Measurements from ENCODE around the gene LEKR1.
A peak's percentile ranks its signal among the peaks of the same experiment; 100 is the strongest.
"Not testable (repeated sequence)": the region's sequence is repeated elsewhere in the genome, so short reads cannot be mapped to it uniquely, and the experiment has no call there.

LEKR1 gene

GRCh38 chr3:156797368-156797767, 28.8 kb upstream of the LEKR1 start:
- no peak for ATAC-seq

DNA sequence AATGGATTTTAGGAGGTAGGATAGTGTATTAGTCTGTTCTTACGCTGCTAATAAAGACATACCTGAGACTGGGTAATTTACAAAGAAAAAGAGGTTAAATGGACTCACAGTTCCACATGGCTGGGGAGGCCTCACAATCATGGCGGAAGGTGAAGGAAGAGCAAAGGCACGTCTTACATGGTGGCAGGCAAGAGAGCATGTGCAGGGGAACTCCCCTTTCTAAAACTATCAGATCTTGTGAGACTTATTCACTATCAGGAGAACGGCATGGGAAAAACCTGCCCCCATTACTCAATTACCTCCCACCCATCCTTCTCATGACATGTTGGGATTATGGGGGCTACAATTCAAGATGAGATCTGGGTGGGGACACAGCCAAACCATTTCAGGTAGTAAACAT, 25.9 kb upstream of the LEKR1 start:
- not testable (repeated sequence) for ATAC-seq, H3K27me3 Mint-ChIP-seq, H3K4me3 Mint-ChIP-seq, DNase-seq
- Mint-ChIP-seq H3K4me1 (peaks cover 13% of the 10 kb centered on the region), H3K9me3 (peaks cover 22 to 29% of the 10 kb centered on the region in 2 donors), H3K27ac (peak overlapping the region in 1 of 2 donors; percentile 1)

More at GRCh38 chr3:156797368-156797767, 28.8 kb upstream of the LEKR1 start:
- Mint-ChIP-seq H3K27ac (no peak overlapping the region), H3K27me3 (no peaks in the 10 kb centered on the region), H3K4me3 (no peak overlapping the region), H3K9me3 (peaks cover 16 to 19% of the 10 kb centered on the region in 2 donors), H3K4me1 (peaks cover 29% of the 10 kb centered on the region)
- no peak for DNase-seq

- Mint-ChIP-seq H3K27me3 (no peaks in the 10 kb centered on the region), H3K4me1 (peaks cover 6% of the 10 kb centered on the region), H3K27ac (no peak overlapping the region), H3K4me3 (no peak overlapping the region), H3K9me3 (peaks cover 22 to 29% of the 10 kb centered on the region in 2 donors)
- DNase-seq, result no peak
- no peak for ATAC-seq
Measured at GRCh38 chr3:156801746-156802145, 24.4 kb upstream of the LEKR1 start.

DNA sequence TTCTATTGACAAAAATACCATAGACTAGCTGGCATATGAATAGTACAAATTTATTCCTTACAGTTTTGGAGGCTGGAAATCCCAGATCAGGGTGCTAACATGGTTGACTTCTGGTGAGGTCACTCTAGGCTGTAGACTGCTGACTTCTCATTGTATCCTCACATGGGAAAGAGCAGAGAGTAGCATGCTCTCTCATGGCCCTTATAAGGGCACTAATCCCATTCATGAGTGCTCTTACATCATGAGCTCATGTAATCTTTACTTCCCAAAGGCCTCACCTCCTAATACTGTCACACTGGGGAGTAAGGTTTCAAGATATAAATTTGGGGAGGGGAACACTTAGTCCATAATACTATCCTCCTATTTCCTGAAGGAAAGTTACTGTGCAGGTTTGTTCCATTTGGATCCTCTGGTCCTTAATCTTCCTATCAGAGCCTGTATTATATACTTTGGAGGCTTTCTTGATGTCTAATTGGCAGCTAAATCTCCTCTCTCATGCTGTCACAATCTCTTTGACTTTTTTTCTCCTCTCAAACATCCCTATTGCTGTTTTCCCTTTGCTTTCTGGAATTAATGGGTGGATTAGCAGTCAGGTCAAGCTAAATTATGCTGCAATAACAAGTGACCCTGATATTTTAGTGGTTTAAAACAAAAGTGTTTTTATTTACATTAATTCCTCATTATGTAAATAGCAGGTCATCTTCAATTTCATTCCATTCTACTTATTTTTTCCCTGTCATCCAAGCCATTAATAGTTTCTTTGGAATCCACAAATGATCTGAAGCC, 23.1 kb upstream of the LEKR1 start:
- ATAC-seq, result no peak
- Mint-ChIP-seq H3K27ac (no peak overlapping the region), H3K4me1 (peaks cover 11% of the 10 kb centered on the region), H3K9me3 (peaks cover 28 to 29% of the 10 kb centered on the region in 2 donors), H3K4me3 (no peak overlapping the region), H3K27me3 (no peaks in the 10 kb centered on the region)
- DNase-seq, result no peak

- H3K4me1 Mint-ChIP-seq, result peaks cover 6% of the 10 kb centered on the region
- H3K27me3 Mint-ChIP-seq, result no peaks in the 10 kb centered on the region
- peak overlapping the region in 1 of 2 donors; percentile 8 for H3K27ac Mint-ChIP-seq
- no peak for ATAC-seq
- H3K9me3 Mint-ChIP-seq, result peaks cover 29 to 30% of the 10 kb centered on the region in 2 donors
- H3K4me3 Mint-ChIP-seq, result no peak overlapping the region
- DNase-seq, result no peak
Measured at GRCh38 chr3:156803952-156804741, 22.0 kb upstream of the LEKR1 start.

DNA sequence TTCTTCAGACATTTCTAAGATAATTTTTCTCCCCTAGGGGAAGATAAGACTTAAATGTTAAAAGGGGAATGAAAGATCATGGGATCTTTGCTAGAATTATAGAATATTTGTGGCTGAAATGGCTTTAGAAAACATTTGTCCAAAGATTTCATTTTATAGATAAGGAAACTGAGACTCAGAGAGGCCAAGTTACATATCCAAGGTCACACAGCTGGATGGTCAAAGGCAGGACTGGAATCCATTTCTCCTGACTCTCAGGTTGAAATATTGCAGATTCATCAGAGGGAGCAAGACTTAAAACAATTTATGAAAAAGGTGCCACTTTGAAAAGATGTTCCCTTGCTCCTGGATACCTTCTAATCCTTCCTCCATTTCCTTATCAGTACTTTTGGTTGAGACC, 19.5 kb upstream of the LEKR1 start:
- peaks cover 10% of the 10 kb centered on the region for H3K4me1 Mint-ChIP-seq
- no peak overlapping the region for H3K27ac Mint-ChIP-seq
- no peak for ATAC-seq
- no peak overlapping the region for H3K4me3 Mint-ChIP-seq
- H3K27me3 Mint-ChIP-seq, result no peaks in the 10 kb centered on the region
- no peak for DNase-seq
- H3K9me3 Mint-ChIP-seq, result peaks cover 11 to 22% of the 10 kb centered on the region in 2 donors

DNA sequence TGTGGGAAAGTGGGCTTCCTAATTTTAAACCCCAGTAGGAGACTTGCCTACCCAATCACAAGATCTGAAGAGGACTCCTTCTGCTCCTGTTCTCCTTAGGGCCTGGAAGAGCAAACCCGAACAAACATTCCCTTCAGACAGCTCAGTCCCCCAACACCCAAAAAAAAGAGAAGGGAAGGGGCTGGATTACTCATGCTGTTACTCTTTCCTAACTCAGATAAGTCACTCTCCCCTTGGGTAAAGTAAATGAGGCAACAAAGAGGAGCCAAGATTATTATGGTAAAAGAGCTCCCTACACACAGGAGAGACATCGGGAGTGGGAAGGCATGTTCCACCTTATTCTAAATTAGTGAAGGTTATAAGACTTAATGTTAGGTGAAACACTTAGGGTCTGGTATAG, 18.1 kb upstream of the LEKR1 start:
- DNase-seq, result no peak
- no peak overlapping the region for H3K27ac Mint-ChIP-seq
- no peak for ATAC-seq
- no peaks in the 10 kb centered on the region for H3K27me3 Mint-ChIP-seq
- peaks cover 11 to 22% of the 10 kb centered on the region in 2 donors for H3K9me3 Mint-ChIP-seq
- peaks cover 14% of the 10 kb centered on the region for H3K4me1 Mint-ChIP-seq
- no peak overlapping the region for H3K4me3 Mint-ChIP-seq

DNA sequence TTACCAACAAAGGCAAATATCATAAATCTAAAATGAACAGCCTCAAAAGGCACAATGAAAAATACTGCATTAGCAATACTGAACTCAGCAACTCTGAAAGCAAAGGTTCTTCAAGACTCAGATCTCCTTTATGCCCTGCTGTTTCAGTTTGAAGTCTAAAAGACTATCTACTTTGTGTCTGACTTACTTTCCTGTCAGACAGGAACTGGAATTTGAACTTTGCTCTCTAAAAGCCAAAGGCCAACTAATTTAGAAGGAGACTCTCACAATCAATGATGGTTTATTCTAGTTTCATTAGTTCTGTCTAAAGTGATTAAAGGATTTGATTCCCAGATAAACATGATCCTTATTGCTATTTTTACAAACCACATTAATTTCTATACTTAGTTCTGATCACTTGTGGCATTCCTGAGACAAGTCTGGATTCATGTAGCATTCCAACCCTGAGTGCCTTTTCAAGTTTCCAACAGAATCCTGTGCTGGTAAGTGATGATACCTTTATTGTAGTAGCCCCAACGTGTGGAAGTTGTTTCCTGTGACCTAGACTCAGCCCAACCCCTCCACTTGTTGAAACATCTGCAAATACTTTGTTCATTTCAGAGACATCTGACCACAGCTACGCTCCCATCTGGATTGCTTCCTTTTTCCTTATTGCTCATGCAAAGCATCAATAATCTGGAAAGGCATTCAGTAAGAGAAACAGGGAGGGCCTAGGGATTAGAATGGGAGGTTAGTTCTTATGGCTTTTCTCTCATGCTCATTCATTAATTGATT, 14.9 kb upstream of the LEKR1 start:
- peaks cover 0 to 16% of the 10 kb centered on the region in 2 donors for H3K9me3 Mint-ChIP-seq
- DNase-seq (no peak), ATAC-seq (no peak)
- H3K27ac Mint-ChIP-seq, result no peak overlapping the region
- H3K4me1 Mint-ChIP-seq, result peaks cover 30% of the 10 kb centered on the region
- no peak overlapping the region for H3K4me3 Mint-ChIP-seq
- H3K27me3 Mint-ChIP-seq, result no peaks in the 10 kb centered on the region

- H3K27ac Mint-ChIP-seq, result no peak overlapping the region
- no peaks in the 10 kb centered on the region for H3K27me3 Mint-ChIP-seq
- no peak overlapping the region for H3K4me3 Mint-ChIP-seq
- ATAC-seq, result no peak
- H3K9me3 Mint-ChIP-seq, result peaks cover 0 to 13% of the 10 kb centered on the region in 2 donors
- H3K4me1 Mint-ChIP-seq, result peaks cover 37% of the 10 kb centered on the region
- DNase-seq, result no peak
Measured at GRCh38 chr3:156812521-156813335, 13.4 kb upstream of the LEKR1 start.

- ATAC-seq (no peak), DNase-seq (no peak)
- Mint-ChIP-seq H3K9me3 (peaks cover 0 to 8% of the 10 kb centered on the region in 2 donors), H3K27me3 (no peaks in the 10 kb centered on the region), H3K27ac (no peak overlapping the region), H3K4me3 (no peak overlapping the region), H3K4me1 (peaks cover 46% of the 10 kb centered on the region)
Measured at GRCh38 chr3:156814295-156814694, 11.9 kb upstream of the LEKR1 start.

DNA sequence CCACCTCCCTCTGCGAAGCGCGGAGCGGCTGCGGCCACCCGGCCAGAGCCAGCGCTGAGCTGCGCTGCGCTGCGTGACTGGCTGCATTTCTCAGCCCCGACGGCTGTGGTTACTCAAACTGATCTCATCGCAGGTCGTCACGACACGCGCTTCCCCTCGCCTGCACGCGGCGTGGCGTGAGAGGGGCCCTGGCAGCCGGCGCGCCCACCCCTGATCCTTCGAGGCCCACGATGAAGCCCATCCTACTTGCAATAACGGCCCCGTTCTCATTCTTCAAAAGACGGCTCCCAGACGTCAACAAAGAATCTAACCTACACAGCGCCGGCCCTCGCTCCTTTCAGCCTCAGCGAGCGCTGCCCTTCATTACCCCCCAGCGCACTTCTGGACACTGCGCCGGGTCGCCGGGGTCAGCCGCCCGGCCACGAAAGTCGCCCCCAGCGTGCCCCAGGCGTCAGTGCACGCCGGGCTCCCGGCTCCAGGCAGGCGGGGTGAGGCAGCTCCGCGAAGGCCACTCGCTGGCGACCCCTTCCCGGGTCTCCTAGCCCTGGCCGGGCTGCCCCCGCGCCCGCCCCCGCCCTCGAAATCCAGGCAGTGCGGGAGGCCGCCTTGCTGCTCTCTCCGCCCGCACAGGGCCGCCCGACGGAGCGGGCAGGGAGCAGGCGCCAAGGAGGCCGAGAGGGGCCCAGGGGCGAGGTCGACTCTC, 9.9 kb upstream of the LEKR1 start:
- Mint-ChIP-seq H3K27me3 (no peaks in the 10 kb centered on the region), H3K27ac (peak overlapping the region; percentile 92 to 100), H3K4me1 (peaks cover 58% of the 10 kb centered on the region), H3K9me3 (no peaks in the 10 kb centered on the region), H3K4me3 (peak overlapping the region; percentile 79 to 92)
- peak; percentile 42 to 64 for DNase-seq
- ATAC-seq, result peak; percentile 66

DNA sequence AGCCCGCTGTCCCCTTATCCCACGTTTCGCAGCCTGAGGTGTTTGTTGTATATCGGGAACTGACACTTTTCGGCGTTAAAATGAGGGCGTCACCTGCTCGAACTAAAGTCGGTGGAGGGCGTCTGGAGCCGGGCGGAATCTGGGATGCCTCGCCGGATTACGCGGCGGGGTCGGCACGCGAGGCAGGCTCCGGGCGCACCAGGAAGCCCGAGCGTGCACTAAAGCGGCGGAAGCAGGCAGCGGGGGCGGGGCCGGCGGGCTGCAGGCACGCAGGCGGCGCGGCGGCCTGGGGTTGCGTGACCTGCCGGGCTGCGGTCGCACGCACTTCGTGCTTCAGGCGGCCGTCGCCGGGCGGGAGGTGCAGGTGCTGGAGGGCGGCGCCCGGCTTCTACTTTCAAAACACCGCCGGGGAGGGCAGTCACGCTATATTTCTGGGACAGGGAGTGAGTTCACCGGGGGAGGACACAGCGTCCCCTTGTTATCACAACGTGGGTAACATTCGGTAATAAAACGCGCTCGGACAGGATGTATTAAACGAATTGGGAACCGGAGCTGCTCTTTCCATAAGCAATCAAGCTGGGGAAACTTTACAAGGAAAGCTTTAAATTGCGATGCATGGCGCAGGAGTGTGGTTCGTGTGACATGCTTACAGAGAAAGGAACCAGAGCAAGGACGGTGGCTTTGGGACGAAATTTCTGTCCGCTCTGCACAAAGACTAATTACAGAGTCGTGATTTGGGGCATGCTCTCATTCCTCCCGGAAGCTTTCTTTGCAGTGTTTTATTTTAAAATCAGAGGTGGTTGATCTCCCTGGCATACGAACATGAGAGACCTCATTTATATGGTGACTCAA, 9.1 kb upstream of the LEKR1 start:
- Mint-ChIP-seq H3K27me3 (no peaks in the 10 kb centered on the region), H3K9me3 (peaks cover 0 to under 1% of the 10 kb centered on the region in 2 donors), H3K27ac (peak overlapping the region; percentile 97 to 100), H3K4me3 (peak overlapping the region; percentile 79 to 92), H3K4me1 (peaks cover 58% of the 10 kb centered on the region)
- DNase-seq (peak; percentile 90 to 93), ATAC-seq (peak; percentile 89)

- DNase-seq, result no peak
- peak overlapping the region; percentile 79 to 92 for H3K4me3 Mint-ChIP-seq
- peak overlapping the region; percentile 97 to 100 for H3K27ac Mint-ChIP-seq
- peaks cover 0 to 6% of the 10 kb centered on the region in 2 donors for H3K9me3 Mint-ChIP-seq
- ATAC-seq, result no peak
- H3K27me3 Mint-ChIP-seq, result no peaks in the 10 kb centered on the region
- peaks cover 64% of the 10 kb centered on the region for H3K4me1 Mint-ChIP-seq
Measured at GRCh38 chr3:156817646-156818272, 8.4 kb upstream of the LEKR1 start.

All from stimulated activated naive CD8-positive, alpha-beta T cell treated with anti-CD3 and anti-CD28 coated beads, Interleukin-15, amount 100 ng/mL, for 72 hours (primary cell).